SH-SY5Y (cell line): ENCODE measurements around the gene HMCN1.

ENCODE experiments used
- GATA2 ChIP-seq: IDR thresholded peaks from 2 replicates; pipeline ENCODE4 v1.6.1; 2011; ENCODE audit warnings: mild to moderate bottlenecking, low read depth, low read length
- GATA3 ChIP-seq: IDR thresholded peaks from 2 replicates; pipeline ENCODE4 v1.6.1; 2011; ENCODE audit warnings: low read depth, mild to moderate bottlenecking, low read length, moderate library complexity

DNA sequence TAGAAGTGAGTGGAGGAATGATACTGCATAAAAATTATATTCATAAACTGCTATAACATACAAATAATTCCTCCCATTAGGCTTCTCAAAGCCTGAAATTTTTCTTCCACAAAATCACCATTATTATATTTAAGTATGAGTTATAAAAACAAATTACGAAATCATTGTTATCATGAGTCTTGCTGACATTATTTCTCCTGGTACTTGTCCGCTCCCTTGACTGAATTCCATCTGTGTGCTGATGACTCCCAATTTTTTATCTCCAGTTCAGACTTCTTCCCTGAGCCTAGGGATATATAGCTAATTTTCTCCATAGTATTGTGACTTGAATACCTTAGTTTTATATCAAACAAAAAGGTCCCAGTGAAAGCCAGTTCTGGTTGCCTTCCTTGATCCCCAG lies 268.2 kb downstream of the HMCN1 start:
- TF ChIP-seq GATA2 (no peak), GATA3 (no peak)
